OCI-LY3 (cell line): ENCODE measurements around the gene POMT2.

Experiments
- H2AFZ ChIP-seq: fragments of 200-600, 300-600 bp; shearing (Covaris generic); 2 replicates; pipeline ENCODE4 v1.6.0; 2014; ENCODE audit warnings: antibody characterized with exemption, low read depth, low read length
- H3K27ac ChIP-seq: fragments of 200-600, 300-600 bp; sonication (generic); 2 replicates; pipeline ENCODE4 v1.5.1; 2014; ENCODE audit warnings: mild to moderate bottlenecking, low read length, moderate library complexity, mixed read lengths
- H3K27me3 ChIP-seq: fragments of 200-600, 300-600 bp; sonication (generic); 2 replicates; pipeline ENCODE4 v1.6.1; 2014; ENCODE audit warnings: low read depth, low read length, mixed read lengths
- H3K36me3 ChIP-seq: fragments of 200-600, 300-600 bp; sonication (generic); replicated peaks from 2 replicates; pipeline ENCODE3; 2014; ENCODE audit warnings: low read depth, low read length, mixed read lengths
- H3K4me1 ChIP-seq: fragments of 300-600, 200-600 bp; sonication (generic); 2 replicates; pipeline ENCODE4 v1.6.1; 2014; ENCODE audit warnings: low read length, mixed read lengths
- H3K4me2 ChIP-seq: fragments of 200-600, 300-600 bp; sonication (generic); 2 replicates; pipeline ENCODE4 v1.6.1; 2014; ENCODE audit warnings: low read length, mixed read lengths
- H3K4me3 ChIP-seq: fragments of 300-600, 200-600 bp; sonication (generic); 2 replicates; pipeline ENCODE4 v1.5.1; 2014; ENCODE audit warnings: antibody characterized with exemption, mild to moderate bottlenecking, low read length, moderate library complexity
- H3K79me2 ChIP-seq: fragments of 300-600, 200-600 bp; shearing (Covaris generic); 2 replicates; pipeline ENCODE4 v1.6.1; 2014; ENCODE audit warnings: mild to moderate bottlenecking, low read length, mixed read lengths
- H3K9ac ChIP-seq: fragments of 300-600, 200-600 bp; shearing (Covaris generic); 2 replicates; pipeline ENCODE4 v1.6.0; 2014; ENCODE audit warnings: mild to moderate bottlenecking, low read length, moderate library complexity
- H3K9me3 ChIP-seq: fragments of 200-600, 300-600 bp; shearing (Covaris generic); 2 replicates; pipeline ENCODE4 v1.6.1; 2014; ENCODE audit warnings: low read length, mixed read lengths; ENCODE audit not compliant: insufficient read depth
- H4K20me1 ChIP-seq: fragments of 200-600, 300-600 bp; sonication (generic); 2 replicates; pipeline ENCODE4 v1.6.1; 2016; ENCODE audit warnings: low read length, mixed read lengths; ENCODE audit not compliant: insufficient read depth
- EZH2phosphoT487 ChIP-seq: fragments of 200-600 bp; shearing (Covaris generic); IDR thresholded peaks from 2 replicates; pipeline ENCODE4 v1.6.1; 2018; ENCODE audit warnings: antibody characterized with exemption, mixed run types, low read depth
- TF ChIP-seq, protein P1 (sequence below): fragments of 200-600, 300-600 bp; sonication (generic); IDR thresholded peaks from 2 replicates; pipeline ENCODE4 v1.5.1; 2014; ENCODE audit warnings: antibody characterized with exemption, low read length, low read depth

The POMT2 gene

DNA sequence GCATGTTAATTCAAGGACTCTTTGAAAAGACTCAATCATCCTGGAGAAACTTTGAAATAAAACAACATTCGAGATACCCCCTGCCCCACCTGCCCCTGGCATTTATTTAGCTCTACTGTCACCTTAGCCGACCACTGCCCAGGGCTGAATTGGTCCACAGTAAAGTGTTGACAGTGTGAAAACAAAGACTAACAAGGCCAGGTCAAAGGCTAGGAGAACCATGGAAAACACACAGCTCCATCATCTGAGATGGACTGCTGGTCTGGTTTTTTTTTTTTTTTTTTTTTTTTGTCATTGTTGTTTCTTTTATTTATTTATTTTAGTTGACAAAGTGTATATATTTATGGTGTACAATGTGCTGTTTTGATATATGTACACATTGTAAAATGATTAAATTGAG is 25.8 kb upstream of the POMT2 start:
- Histone ChIP-seq H3K4me1 (peaks cover 17% of the 10 kb centered on the region), H2AFZ (no peak overlapping the region), H3K9me3 (no peaks in the 10 kb centered on the region), H3K9ac (no peak overlapping the region), H3K4me2 (no peak overlapping the region), H3K36me3 (peaks cover 32% of the 10 kb centered on the region), H3K27ac (no peak overlapping the region), H3K27me3 (no peaks in the 10 kb centered on the region), H3K79me2 (no peaks in the 10 kb centered on the region), H4K20me1 (no peaks in the 10 kb centered on the region), H3K4me3 (no peak overlapping the region)
- TF ChIP-seq, protein P1, sequence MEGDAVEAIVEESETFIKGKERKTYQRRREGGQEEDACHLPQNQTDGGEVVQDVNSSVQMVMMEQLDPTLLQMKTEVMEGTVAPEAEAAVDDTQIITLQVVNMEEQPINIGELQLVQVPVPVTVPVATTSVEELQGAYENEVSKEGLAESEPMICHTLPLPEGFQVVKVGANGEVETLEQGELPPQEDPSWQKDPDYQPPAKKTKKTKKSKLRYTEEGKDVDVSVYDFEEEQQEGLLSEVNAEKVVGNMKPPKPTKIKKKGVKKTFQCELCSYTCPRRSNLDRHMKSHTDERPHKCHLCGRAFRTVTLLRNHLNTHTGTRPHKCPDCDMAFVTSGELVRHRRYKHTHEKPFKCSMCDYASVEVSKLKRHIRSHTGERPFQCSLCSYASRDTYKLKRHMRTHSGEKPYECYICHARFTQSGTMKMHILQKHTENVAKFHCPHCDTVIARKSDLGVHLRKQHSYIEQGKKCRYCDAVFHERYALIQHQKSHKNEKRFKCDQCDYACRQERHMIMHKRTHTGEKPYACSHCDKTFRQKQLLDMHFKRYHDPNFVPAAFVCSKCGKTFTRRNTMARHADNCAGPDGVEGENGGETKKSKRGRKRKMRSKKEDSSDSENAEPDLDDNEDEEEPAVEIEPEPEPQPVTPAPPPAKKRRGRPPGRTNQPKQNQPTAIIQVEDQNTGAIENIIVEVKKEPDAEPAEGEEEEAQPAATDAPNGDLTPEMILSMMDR = no peak
- no peak for TF ChIP-seq EZH2phosphoT487

DNA sequence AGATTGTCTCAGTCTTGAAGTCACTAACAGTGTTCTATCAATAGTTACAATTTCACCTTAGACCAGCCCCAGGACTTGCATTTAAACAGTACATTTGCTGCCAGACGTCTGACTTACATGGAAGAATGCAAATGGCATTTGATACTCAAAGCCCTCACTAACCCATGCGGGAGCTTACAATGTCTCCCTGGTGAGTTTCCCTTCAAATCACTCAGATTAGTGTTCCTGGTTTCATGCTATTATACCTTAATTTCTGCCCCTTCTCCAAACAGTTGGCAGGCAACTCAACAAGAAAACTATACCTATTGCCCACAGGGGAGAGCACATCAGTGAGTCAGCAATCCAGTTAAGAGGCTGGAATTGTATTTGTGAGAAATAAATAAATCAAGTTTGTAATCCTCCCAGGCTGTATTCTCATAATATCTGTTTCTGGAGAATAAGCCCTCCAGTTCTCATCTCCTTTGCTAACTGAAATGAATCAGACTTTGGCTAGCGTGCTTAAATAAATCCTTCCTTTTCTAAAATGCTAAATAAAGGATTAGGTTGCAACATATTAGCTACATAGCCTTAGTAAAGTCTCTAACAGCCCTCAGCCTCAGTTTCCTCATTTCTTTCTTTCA is 23.8 kb upstream of the POMT2 start:
- peaks cover 30% of the 10 kb centered on the region for H3K36me3 ChIP-seq
- no peak overlapping the region for H3K9ac ChIP-seq
- peaks cover 17% of the 10 kb centered on the region for H3K4me1 ChIP-seq
- H3K27ac ChIP-seq = no peak overlapping the region
- no peaks in the 10 kb centered on the region for H3K79me2 ChIP-seq
- no peak overlapping the region for H2AFZ ChIP-seq
- H3K4me2 ChIP-seq = no peak overlapping the region
- no peaks in the 10 kb centered on the region for H3K27me3 ChIP-seq
- no peaks in the 10 kb centered on the region for H3K9me3 ChIP-seq
- H3K4me3 ChIP-seq = no peak overlapping the region
- TF ChIP-seq EZH2phosphoT487 = no peak
- TF ChIP-seq, protein P1 = no peak
- no peaks in the 10 kb centered on the region for H4K20me1 ChIP-seq

- no peaks in the 10 kb centered on the region for H3K79me2 ChIP-seq
- no peak overlapping the region for H3K4me3 ChIP-seq
- no peak overlapping the region for H3K4me2 ChIP-seq
- no peaks in the 10 kb centered on the region for H3K27me3 ChIP-seq
- H3K36me3 ChIP-seq = peaks cover 25% of the 10 kb centered on the region
- H3K9me3 ChIP-seq = no peaks in the 10 kb centered on the region
- peaks cover 16% of the 10 kb centered on the region for H3K4me1 ChIP-seq
- H3K27ac ChIP-seq = no peak overlapping the region
- H4K20me1 ChIP-seq = no peaks in the 10 kb centered on the region
- TF ChIP-seq, protein P1 = no peak
- TF ChIP-seq EZH2phosphoT487 = no peak
- no peak overlapping the region for H3K9ac ChIP-seq
- H2AFZ ChIP-seq = no peak overlapping the region
Observed at GRCh38 chr14:77343662-77344061, 23.0 kb upstream of the POMT2 start.

- Histone ChIP-seq H3K9me3 (no peaks in the 10 kb centered on the region), H3K4me1 (peaks cover 9% of the 10 kb centered on the region), H3K9ac (no peak overlapping the region), H3K4me3 (no peak overlapping the region), H3K4me2 (no peak overlapping the region), H3K27me3 (no peaks in the 10 kb centered on the region), H2AFZ (no peak overlapping the region), H3K27ac (no peak overlapping the region), H3K36me3 (peaks cover 21% of the 10 kb centered on the region), H3K79me2 (no peaks in the 10 kb centered on the region), H4K20me1 (no peaks in the 10 kb centered on the region)
- TF ChIP-seq EZH2phosphoT487 = no peak
- TF ChIP-seq, protein P1 = no peak
Observed at GRCh38 chr14:77342726-77343397, 22.2 kb upstream of the POMT2 start.
